Measurements from ENCODE around the gene FUOM.

The FUOM gene

GRCh38 chr10:133401500-133401899, 43.7 kb upstream of the FUOM start:
- DNase-seq (ENCODE audit: low spot score) = no peak

DNA sequence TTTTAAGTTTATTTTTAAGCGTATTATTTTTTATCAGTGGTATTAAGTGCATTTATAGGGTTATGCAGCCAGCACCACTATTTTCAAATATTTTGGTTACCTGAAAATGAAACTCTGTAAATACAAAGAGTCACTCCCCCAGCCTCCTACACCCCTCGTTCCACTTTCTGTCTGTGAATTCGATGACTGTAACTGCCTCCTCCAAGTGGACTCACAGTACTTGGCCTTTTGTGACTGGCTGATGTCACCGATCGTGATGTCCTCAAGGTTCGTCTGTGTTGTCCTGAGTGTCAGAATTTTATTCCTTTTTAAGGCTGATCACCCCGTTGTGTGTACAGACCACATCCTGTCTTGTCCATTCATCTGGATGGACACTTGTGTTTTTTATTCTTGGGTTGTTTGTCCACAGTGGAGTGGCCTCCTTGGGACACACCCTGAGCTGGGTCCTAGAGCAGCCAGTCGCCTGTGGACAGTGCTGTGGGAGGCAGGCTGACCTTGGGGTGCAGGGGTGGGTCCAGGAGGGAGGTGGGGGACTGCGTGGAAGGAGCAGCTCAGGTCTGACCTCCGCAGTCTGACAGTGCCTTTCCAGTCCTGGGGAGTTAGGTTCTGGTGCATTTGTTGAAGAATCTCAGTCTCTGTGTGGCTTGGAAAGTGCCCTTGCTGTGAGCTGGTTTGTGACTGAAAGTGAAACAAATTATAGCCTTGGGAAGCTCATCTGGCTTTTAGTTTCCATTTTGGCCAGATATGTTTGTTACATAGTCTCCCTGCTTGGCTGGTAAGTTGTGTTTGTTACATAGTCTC, 43.0 kb upstream of the FUOM start:
- peak; percentile 73 for DNase-seq (ENCODE audit: low spot score)
- TF ChIP-seq, protein P1, sequence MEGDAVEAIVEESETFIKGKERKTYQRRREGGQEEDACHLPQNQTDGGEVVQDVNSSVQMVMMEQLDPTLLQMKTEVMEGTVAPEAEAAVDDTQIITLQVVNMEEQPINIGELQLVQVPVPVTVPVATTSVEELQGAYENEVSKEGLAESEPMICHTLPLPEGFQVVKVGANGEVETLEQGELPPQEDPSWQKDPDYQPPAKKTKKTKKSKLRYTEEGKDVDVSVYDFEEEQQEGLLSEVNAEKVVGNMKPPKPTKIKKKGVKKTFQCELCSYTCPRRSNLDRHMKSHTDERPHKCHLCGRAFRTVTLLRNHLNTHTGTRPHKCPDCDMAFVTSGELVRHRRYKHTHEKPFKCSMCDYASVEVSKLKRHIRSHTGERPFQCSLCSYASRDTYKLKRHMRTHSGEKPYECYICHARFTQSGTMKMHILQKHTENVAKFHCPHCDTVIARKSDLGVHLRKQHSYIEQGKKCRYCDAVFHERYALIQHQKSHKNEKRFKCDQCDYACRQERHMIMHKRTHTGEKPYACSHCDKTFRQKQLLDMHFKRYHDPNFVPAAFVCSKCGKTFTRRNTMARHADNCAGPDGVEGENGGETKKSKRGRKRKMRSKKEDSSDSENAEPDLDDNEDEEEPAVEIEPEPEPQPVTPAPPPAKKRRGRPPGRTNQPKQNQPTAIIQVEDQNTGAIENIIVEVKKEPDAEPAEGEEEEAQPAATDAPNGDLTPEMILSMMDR (IDR thresholded peaks at IDR 0.05; ENCODE audit: extremely low read depth, missing control alignments) = no peak

More at GRCh38 chr10:133401500-133401899, 43.7 kb upstream of the FUOM start:
- TF ChIP-seq, protein P1 (IDR thresholded peaks at IDR 0.05; ENCODE audit: extremely low read depth, missing control alignments) = no peak

DNA sequence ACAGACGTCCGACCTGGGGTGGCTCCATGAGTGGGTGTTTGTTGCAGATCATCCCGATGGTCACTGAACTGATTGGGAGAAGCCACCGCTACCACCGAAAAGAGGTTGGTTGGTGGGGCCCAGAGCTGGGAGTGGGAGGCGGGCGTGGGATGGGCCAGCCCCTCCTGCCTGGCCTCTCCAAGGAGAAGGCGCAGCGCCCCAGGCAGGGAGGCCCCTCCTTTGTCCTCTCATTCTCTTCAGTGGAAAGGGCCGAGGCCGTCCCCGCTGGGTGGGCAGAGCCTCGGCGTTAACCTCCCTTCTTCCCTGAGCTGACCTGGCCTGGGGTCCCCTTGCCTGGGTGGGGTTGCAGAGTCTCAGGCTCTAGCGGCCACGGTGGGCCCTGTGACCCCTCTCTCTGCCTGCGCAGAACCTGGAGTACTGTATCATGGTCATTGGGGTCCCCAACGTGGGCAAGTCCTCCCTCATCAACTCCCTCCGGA, 41.3 kb upstream of the FUOM start:
- no peak for DNase-seq (ENCODE audit: low spot score)
- TF ChIP-seq, protein P1 (IDR thresholded peaks at IDR 0.05; ENCODE audit: extremely low read depth, missing control alignments) = no peak

GRCh38 chr10:133397938-133398337, 40.1 kb upstream of the FUOM start:
- TF ChIP-seq, protein P1 (IDR thresholded peaks at IDR 0.05; ENCODE audit: extremely low read depth, missing control alignments) = no peak
- DNase-seq (ENCODE audit: low spot score) = no peak

DNA sequence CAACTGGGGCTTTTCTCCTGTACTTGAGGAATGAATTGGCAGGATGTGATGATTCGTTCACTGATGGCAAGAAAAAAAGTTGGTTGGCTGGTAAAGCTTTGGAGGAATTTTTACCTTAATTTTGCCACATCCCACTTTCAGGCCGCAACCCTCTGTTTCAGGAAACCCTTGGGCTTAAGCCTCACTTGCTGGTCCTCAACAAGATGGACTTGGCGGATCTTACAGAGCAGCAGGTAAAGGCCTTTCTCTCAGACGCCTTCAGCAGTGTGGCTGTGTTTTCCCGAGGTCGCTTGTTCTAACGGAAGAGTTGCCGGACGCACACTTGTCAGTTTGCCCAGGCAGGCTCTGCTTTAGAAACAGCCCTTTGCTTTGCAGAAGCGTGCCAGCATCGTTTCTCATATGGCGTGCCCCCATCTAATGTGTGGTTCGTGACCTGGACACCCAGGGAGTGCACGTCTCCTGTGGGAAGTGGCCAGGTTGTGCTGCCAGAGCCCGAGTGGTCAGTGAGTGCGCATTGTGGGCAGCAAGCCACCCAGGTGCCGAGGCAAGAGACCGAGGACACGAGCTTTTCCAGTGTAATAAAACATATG, 38.3 kb upstream of the FUOM start:
- no peak for DNase-seq (ENCODE audit: low spot score)
- TF ChIP-seq, protein P1 (IDR thresholded peaks at IDR 0.05; ENCODE audit: extremely low read depth, missing control alignments) = no peak

DNA sequence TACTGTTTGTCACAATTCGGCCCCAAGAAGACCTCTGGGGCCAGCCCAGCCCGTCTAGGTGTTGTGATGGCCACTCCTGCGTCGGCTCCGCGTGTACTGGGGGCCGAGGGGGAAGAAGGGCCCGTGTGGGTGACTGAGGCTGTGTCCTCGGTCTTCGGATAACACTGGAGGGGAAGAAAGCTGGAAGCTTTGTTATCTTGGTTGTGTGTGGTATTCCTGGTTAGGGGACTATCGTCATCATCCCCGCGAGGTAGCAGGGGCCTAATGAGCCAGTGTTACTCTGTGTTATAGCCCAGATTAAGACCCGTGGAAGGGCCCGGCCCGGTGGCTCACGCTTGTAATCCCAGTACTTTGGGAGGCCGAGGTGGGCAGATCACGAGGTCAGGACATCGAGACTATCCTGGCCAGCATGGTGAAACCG, 37.0 kb upstream of the FUOM start:
- no peak for DNase-seq (ENCODE audit: low spot score)
- TF ChIP-seq, protein P1 (IDR thresholded peaks at IDR 0.05; ENCODE audit: extremely low read depth, missing control alignments) = no peak

DNA sequence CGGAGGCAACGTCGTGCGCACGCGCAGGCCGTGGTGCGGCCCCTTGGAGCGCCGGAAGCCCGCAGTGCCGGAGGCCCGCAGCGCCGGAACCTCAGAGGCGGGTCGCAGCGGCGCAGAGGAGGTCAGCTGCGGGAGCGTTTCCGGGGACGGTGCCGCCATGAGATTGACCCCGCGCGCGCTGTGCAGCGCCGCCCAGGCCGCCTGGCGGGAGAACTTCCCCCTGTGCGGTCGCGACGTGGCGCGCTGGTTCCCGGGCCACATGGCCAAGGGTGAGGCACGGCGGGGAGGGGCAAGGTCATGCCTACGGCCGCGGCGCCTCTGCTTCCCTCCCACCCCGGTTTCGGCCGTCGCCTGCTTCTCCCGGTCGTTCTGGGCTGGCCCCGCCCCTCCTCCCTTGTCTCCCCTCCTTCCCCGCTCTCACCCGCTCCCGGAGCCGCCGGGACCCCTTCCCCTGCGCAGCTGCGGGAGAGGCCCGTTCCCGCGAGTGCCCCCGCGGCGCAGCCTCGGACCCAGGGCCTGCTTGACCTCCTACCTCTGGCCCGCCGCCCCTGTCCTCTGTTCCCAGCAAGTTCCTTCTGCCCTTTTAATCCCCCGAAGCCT, 36.3 kb upstream of the FUOM start, which contains the start of gene MTG1:
Gene MTG1 (plus strand): TSS at position 94 of the 600 bp plus-strand sequence. CDS start 64 bp downstream, at position 158.
- DNase-seq (ENCODE audit: low spot score) = peak; percentile 98
- TF ChIP-seq, protein P1 (IDR thresholded peaks at IDR 0.05; ENCODE audit: extremely low read depth, missing control alignments) = no peak
